Ovary (tissue), 3 donors: ENCODE data around the gene PLET1.

Source experiments
- CTCF ChIP-seq, 3 donors: fragments of 450-650 bp in 2 of 3; fragments of 200-600 bp in 1 of 3; IDR thresholded peaks; one replicate each; pipeline versions ENCODE4 v1.5.1 to v1.8.0; 2016 to 2022; ENCODE audit warnings: antibody characterized with exemption in 3 of 3, mild to moderate bottlenecking in 1 of 3
- EP300 ChIP-seq: sonication (generic); formaldehyde crosslinking; IDR thresholded peaks from one replicate; pipeline ENCODE4 v1.6.1; 2017; ENCODE audit warnings: antibody characterized with exemption
- POLR2A ChIP-seq: fragments of 450-650 bp; IDR thresholded peaks from one replicate; pipeline ENCODE4 v1.6.1; 2017; ENCODE audit warnings: antibody characterized with exemption, mild to moderate bottlenecking, moderate library complexity
- donor health status: DM: no; HTN: no; CAD: no.

DNA sequence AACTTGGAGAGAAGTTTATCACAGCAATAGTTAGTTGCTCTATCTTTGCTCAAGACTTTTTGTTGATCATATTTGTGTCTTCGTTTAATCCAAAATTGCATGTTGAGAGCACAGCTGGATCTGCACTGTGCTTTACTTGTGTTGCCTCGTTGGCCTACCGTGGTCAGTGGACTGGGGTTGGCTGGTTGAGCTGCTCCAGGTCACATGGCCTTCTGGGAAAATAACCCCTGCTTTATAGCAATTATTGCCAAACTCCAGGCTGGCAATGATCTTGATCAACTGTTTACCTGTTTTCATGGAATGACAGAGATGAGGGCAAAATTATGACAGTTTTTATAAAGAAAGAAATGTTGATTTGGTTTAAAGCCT is 5.7 kb upstream of the PLET1 start:
- TF ChIP-seq CTCF (IDR thresholded peaks at IDR 0.05) (no peak), POLR2A (no peak), EP300 (no peak)
